Hair follicle dermal papilla cell (primary cell): ENCODE data around the gene SF3B5. TPM values are rescaled to one million over a fixed set of nuclear protein-coding genes. Genes with fewer than 3 reads are reported as not detected.

Experiments used
- total RNA-seq: library from RNA; depleted of rRNA; stranded (reverse); fragments of >200 nt; gene quantifications from 2 replicates; pipeline ENCODE4 v1.2.3, GENCODE V29; 2012

SF3B5 gene
- 65.6 and 77.0 TPM in 2 replicates for total RNA-seq

DNA sequence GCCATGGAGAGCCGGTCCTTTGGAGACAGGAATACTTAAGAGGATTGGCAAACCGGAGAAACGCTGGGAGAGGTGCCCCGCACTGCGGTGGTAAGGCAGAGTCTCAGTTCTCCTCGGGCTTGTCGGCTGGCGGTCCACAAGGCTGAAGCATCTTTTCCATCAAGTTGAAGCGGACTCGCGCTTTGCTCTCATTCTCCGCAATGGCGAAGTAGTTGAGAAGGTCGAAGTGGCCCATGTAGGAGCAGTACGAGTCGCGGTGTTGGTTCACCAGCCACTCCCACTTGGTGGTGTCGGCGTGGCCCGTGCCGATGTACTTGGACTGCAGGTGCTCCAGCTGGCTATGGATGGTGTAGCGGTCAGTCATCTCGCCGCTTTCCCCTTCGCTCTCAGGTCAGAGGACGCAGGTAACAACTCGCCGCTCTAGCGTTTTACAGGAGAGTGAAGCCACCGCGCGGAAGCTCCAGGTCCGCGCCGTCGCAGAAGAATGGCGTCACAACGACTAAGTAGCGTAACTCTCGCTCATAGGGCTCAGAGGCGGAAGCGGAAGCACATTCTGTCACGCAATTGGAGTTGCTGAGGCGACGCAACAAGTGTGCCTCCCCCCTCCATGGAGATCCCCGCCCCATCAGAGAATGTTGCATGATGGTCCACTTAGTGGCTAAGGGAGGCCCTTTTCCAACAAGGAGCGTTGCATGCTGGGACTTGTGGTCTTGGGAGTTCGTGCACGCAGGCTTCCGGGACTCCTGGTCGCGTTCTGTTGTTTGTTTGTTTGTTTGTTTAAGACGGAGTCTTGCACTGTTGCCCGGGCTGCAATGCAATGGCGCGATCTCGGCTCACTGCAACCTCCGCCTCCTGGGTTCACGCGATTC, at the start of gene SF3B5:
Gene SF3B5 (minus strand): TSS at position 440 of the 869 bp plus-strand sequence. CDS start 76 bp downstream, at position 364.

Other genes with a start within 250 kb of the SF3B5 start
- 0.16 TPM in 1 of 2 replicates, not detected in the other for gene ZC2HC1B, start 231.1 kb downstream of the SF3B5 start, total RNA-seq
- 25.6 and 36.2 TPM in 2 replicates for gene PLAGL1, start 87.3 kb downstream of the SF3B5 start, total RNA-seq
- 3.0 and 3.2 TPM in 2 replicates for gene STX11, start 54.9 kb upstream of the SF3B5 start, total RNA-seq
- gene UTRN, start 189.8 kb upstream of the SF3B5 start, total RNA-seq: 198 and 239 TPM in 2 replicates